DOHH2 (cell line): ENCODE measurements around the gene PAIP2.

ENCODE experiments used
- H3F3A ChIP-seq: fragments of 200-600 bp; sonication (generic), shearing (Covaris generic); 2 replicates; pipeline ENCODE4 v1.6.0; 2016; ENCODE audit warnings: antibody characterized with exemption, mild to moderate bottlenecking; ENCODE audit not compliant: control insufficient read depth, insufficient read depth
- H3K27ac ChIP-seq: fragments of 200-600 bp; sonication (generic); 2 replicates; pipeline ENCODE4 v1.5.1; 2014; ENCODE audit warnings: low read depth, mild to moderate bottlenecking, low read length, moderate library complexity
- H3K27me3 ChIP-seq: fragments of 200-600 bp; sonication (generic); 2 replicates; pipeline ENCODE4 v1.6.1; 2014; ENCODE audit warnings: mild to moderate bottlenecking, low read length, mixed read lengths; ENCODE audit not compliant: control insufficient read depth
- H3K36me3 ChIP-seq: fragments of 200-600 bp; sonication (generic); 2 replicates; pipeline ENCODE4 v1.6.1; 2014; ENCODE audit warnings: mild to moderate bottlenecking, low read length, moderate library complexity, mixed read lengths; ENCODE audit not compliant: control insufficient read depth
- H3K4me1 ChIP-seq: fragments of 200-600 bp; sonication (generic); 2 replicates; pipeline ENCODE4 v1.6.1; 2014; ENCODE audit warnings: mild to moderate bottlenecking, low read length, mixed read lengths; ENCODE audit not compliant: control insufficient read depth
- H3K4me2 ChIP-seq: fragments of 200-600 bp; sonication (generic); 2 replicates; pipeline ENCODE4 v1.6.0; 2014; ENCODE audit warnings: mild to moderate bottlenecking, low read length, moderate library complexity
- H3K4me3 ChIP-seq: fragments of 200-600 bp; sonication (generic); 2 replicates; pipeline ENCODE4 v1.5.1; 2014; ENCODE audit warnings: mild to moderate bottlenecking, low read length, mixed read lengths
- H3K79me2 ChIP-seq: fragments of 200-600 bp; sonication (generic); 2 replicates; pipeline ENCODE4 v1.6.1; 2014; ENCODE audit warnings: mild to moderate bottlenecking, low read length, mixed read lengths; ENCODE audit not compliant: control insufficient read depth
- H3K9me2 ChIP-seq: fragments of 200-600 bp; sonication (generic); replicated peaks from 2 replicates; pipeline ENCODE4 v1.6.1; 2014; ENCODE audit warnings: mild to moderate bottlenecking, low read length, mixed read lengths; ENCODE audit not compliant: control insufficient read depth
- H3K9me3 ChIP-seq: fragments of 200-600 bp; sonication (generic); 2 replicates; pipeline ENCODE4 v1.6.1; 2014; ENCODE audit warnings: antibody characterized with exemption, low read length, mixed read lengths; ENCODE audit not compliant: control insufficient read depth, insufficient read depth
- H4K20me1 ChIP-seq: fragments of 200-600 bp; sonication (generic); 2 replicates; pipeline ENCODE4 v1.6.0; 2014; ENCODE audit warnings: low read depth, mild to moderate bottlenecking, antibody characterized with exemption, low read length, moderate library complexity; ENCODE audit not compliant: control insufficient read depth, insufficient read depth
- CTCF ChIP-seq: fragments of 200-600 bp; sonication (generic); IDR thresholded peaks from one replicate; pipeline ENCODE4 v1.5.1; 2014; ENCODE audit warnings: antibody characterized with exemption, mild to moderate bottlenecking, low read depth, low read length; ENCODE audit not compliant: poor library complexity, severe bottlenecking
- EZH2phosphoT487 ChIP-seq: fragments of 200-600 bp; sonication (generic); IDR thresholded peaks from 2 replicates; pipeline ENCODE4 v1.6.1; 2017; ENCODE audit warnings: borderline replicate concordance, mild to moderate bottlenecking, antibody characterized with exemption, low read length, moderate library complexity, mixed read lengths

The PAIP2 gene

GRCh38 chr5:139299486-139299885, 42.2 kb upstream of the PAIP2 start:
- Histone ChIP-seq H4K20me1 (peaks cover 65% of the 10 kb centered on the region), H3K27ac (no peak overlapping the region), H3K27me3 (no peaks in the 10 kb centered on the region), H3K4me3 (no peak overlapping the region), H3K4me1 (peaks cover 91% of the 10 kb centered on the region), H3K9me3 (no peaks in the 10 kb centered on the region), H3K36me3 (peaks cover 74% of the 10 kb centered on the region), H3K9me2 (no peaks in the 10 kb centered on the region), H3K4me2 (peak overlapping the region; percentile 80), H3F3A (0 out of 2 replicates have a peak, but pooled peaks cover 4% of the 10 kb centered on the region), H3K79me2 (peaks cover 100% of the 10 kb centered on the region)
- TF ChIP-seq CTCF = no peak
- TF ChIP-seq EZH2phosphoT487 = no peak

- TF ChIP-seq CTCF (no peak), EZH2phosphoT487 (no peak)
- Histone ChIP-seq H3K4me1 (peaks cover 96% of the 10 kb centered on the region), H4K20me1 (peaks cover 64% of the 10 kb centered on the region), H3K4me3 (no peak overlapping the region), H3K27ac (no peak overlapping the region), H3K36me3 (peaks cover 64% of the 10 kb centered on the region), H3K9me2 (no peaks in the 10 kb centered on the region), H3K9me3 (no peaks in the 10 kb centered on the region), H3F3A (0 out of 2 replicates have a peak, but pooled peaks cover 4% of the 10 kb centered on the region), H3K27me3 (no peaks in the 10 kb centered on the region), H3K79me2 (peaks cover 100% of the 10 kb centered on the region), H3K4me2 (peak overlapping the region; percentile 0)
Measured at GRCh38 chr5:139301808-139302499, 39.7 kb upstream of the PAIP2 start.

GRCh38 chr5:139304391-139305324, 37.0 kb upstream of the PAIP2 start:
- no peak overlapping the region for H3K27ac ChIP-seq
- no peaks in the 10 kb centered on the region for H3K27me3 ChIP-seq
- H3K4me3 ChIP-seq = no peak overlapping the region
- H3K9me3 ChIP-seq = no peaks in the 10 kb centered on the region
- H3K79me2 ChIP-seq = peaks cover 100% of the 10 kb centered on the region
- no peak for TF ChIP-seq EZH2phosphoT487
- no peak for TF ChIP-seq CTCF
- peaks cover 88% of the 10 kb centered on the region for H3K4me1 ChIP-seq
- H4K20me1 ChIP-seq = peaks cover 61% of the 10 kb centered on the region
- H3F3A ChIP-seq = peaks cover 13% of the 10 kb centered on the region
- peaks cover 63% of the 10 kb centered on the region for H3K36me3 ChIP-seq
- H3K9me2 ChIP-seq = no peaks in the 10 kb centered on the region
- peak overlapping the region; percentile 35 for H3K4me2 ChIP-seq
